Activated CD4-positive, alpha-beta memory T cell treated with anti-CD3 and anti-CD28 coated beads, Interleukin-2, amount 10 ng/mL, durations not matched to agents 7 days and 5 days (primary cell): ENCODE results near the gene SNRPN. TPM values are rescaled to one million over a fixed set of nuclear protein-coding genes. Genes with fewer than 3 reads are reported as not detected.

Experiments used
- CTCF ChIA-PET: fragments of 350-600 bp; sonication (Branson Sonifier 250); formaldehyde crosslinking; loops from one replicate; lab custom pipeline; 2021; ENCODE audit warnings: antibody characterized with exemption, inconsistent platforms; lab: Charles Lee
- POLR2A ChIA-PET: fragments of 350-600 bp; sonication (Branson Sonifier 250); formaldehyde crosslinking; loops from one replicate; lab custom pipeline; 2021; ENCODE audit warnings: antibody characterized with exemption; lab: Charles Lee
- DNase-seq: peaks from one replicate; pipeline ENCODE4 v3.0.0-alpha.2; 2020
- H3K27ac Mint-ChIP-seq: one replicate; pipeline ENCODE4 v1.8.0; 2021; ENCODE audit warnings: mild to moderate bottlenecking, mixed read lengths
- H3K27me3 Mint-ChIP-seq: one replicate; pipeline ENCODE4 v1.8.0; 2021; ENCODE audit warnings: mixed read lengths
- H3K36me3 Mint-ChIP-seq: one replicate; pipeline ENCODE4 v1.8.0; 2021; ENCODE audit warnings: low read depth, mixed read lengths
- H3K4me1 Mint-ChIP-seq: one replicate; pipeline ENCODE4 v1.8.0; 2021; ENCODE audit warnings: mixed read lengths
- H3K4me3 Mint-ChIP-seq: one replicate; pipeline ENCODE4 v1.8.0; 2021; ENCODE audit warnings: mild to moderate bottlenecking, mixed read lengths
- H3K9me3 Mint-ChIP-seq: one replicate; pipeline ENCODE4 v1.8.0; 2021; ENCODE audit warnings: mixed read lengths
- total RNA-seq, 2 experiments: library from RNA; stranded (reverse); gene quantifications; one replicate each; pipeline ENCODE4 v1.2.3, GENCODE V29; 2021

SNRPN gene
- total RNA-seq, 2 experiments from 2014 or later = 58.3 to 61.1 TPM

DNA sequence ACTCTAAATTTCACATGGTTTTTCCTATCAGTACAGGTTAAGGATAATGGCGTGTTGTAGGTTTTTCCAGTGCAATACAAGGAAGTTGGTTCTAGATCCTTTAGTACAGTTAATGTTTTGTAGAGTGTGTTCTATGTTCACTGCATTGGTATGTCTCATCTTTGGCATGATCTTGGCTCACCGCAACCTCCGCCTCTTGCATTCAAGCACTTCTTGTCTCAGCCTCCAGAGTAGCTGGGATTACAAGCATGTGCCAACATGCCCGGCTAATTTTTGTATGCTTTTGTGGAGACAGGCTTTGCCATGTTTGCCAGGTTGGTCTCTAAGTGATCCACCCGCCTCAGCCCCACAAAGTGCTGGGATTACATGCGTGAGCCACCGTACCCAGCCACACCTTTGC is 30.4 kb downstream of the SNRPN start:
- CTCF ChIA-PET = no interaction called here
- no peak for DNase-seq
- POLR2A ChIA-PET = no interaction called here
- Mint-ChIP-seq H3K9me3 (peaks cover 38% of the 10 kb centered on the region), H3K4me3 (no peak overlapping the region), H3K27me3 (no peaks in the 10 kb centered on the region), H3K4me1 (no peaks in the 10 kb centered on the region), H3K27ac (no peak overlapping the region), H3K36me3 (peaks cover 74% of the 10 kb centered on the region)

DNA sequence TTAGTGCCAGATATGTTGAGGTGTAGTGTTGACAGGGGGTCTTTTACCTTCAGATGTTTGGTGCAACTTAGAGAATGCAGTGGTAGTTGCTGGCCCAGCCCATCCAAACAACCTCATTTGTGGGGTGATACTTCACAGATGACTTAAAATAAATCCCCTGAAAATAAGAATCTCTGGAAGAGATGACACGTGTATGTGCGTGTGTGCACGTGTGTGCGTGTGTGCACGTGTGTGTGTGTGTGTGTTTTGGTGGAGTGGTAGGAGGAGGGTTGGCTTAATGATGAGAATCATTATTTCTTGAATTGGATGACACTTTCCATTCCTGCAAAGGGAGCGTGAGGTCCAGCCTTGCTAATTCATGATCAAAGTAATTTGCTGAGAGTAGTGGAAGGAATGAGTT is 31.9 kb downstream of the SNRPN start:
- no peaks in the 10 kb centered on the region for H3K27me3 Mint-ChIP-seq
- no peak for DNase-seq
- H3K9me3 Mint-ChIP-seq = peaks cover 39% of the 10 kb centered on the region
- CTCF ChIA-PET = no interaction called here
- H3K27ac Mint-ChIP-seq = no peak overlapping the region
- POLR2A ChIA-PET = no interaction called here
- peaks cover 70% of the 10 kb centered on the region for H3K36me3 Mint-ChIP-seq
- H3K4me1 Mint-ChIP-seq = no peaks in the 10 kb centered on the region
- H3K4me3 Mint-ChIP-seq = no peak overlapping the region

DNA sequence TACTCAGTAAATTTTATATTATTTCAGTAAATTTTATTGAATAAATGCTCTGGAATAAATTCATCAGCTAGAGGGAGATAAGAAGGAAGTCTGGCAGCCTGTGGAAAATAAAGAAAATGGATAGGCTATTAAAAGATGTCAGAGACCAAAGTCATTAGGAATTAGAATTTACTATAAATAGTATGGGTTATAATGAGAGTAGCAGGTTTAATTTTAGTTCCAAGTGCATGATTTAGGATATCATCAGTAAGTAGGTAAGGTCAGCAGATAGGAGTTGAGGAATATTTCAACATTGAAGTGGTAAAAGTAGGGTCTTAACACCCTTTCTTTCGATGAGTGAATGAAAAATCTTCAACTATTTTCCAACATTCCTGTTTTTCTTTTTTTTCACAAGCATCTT is 64.6 kb downstream of the SNRPN start:
- CTCF ChIA-PET = no interaction called here
- H3K27ac Mint-ChIP-seq = no peak overlapping the region

DNA sequence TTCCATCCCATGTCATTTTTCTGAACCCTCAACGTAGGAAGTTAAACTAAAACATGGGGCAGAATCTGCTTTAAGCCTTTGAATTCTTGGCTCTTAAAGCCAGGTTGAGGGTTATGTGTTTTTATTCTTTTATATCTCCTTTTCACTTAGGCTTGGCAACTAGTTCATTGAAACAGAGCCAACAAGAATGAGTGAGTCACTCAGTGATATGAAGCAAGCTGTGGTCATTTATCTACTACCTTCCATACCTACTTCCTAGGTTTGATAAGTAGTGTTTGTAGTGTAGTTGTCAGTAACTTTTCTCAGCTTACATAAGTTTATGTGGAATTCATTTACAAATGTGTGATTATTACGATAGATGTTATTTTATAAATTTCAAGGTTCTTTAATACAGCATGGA is 67.4 kb downstream of the SNRPN start:
- ChIA-PET CTCF (no interaction called here), POLR2A (no interaction called here)
- H3K4me3 Mint-ChIP-seq = no peak overlapping the region
- no peak overlapping the region for H3K27ac Mint-ChIP-seq
- no peaks in the 10 kb centered on the region for H3K27me3 Mint-ChIP-seq
- no peak for DNase-seq
- peaks cover 55% of the 10 kb centered on the region for H3K9me3 Mint-ChIP-seq
- H3K36me3 Mint-ChIP-seq = peaks cover 25% of the 10 kb centered on the region
- H3K4me1 Mint-ChIP-seq = no peaks in the 10 kb centered on the region

More for the DNA sequence above, 64.6 kb downstream of the SNRPN start:
- Mint-ChIP-seq H3K36me3 (peaks cover 25% of the 10 kb centered on the region), H3K4me1 (no peaks in the 10 kb centered on the region), H3K9me3 (peaks cover 51% of the 10 kb centered on the region), H3K27me3 (no peaks in the 10 kb centered on the region), H3K4me3 (no peak overlapping the region)
- DNase-seq = no peak
- POLR2A ChIA-PET = no interaction called here

Other genes with a start within 250 kb of the SNRPN start
- gene SNURF, start within 50 bp of the SNRPN start, total RNA-seq = 10 to 100 TPM; 12.1 to 16.0 TPM